NB4 (cell line): ENCODE results near the gene NEK5.

Experiments used
- MYC ChIP-seq: IDR thresholded peaks from 2 replicates; pipeline ENCODE4 v1.6.1; 2011; ENCODE audit warnings: low read depth, low read length
- POLR2A ChIP-seq: IDR thresholded peaks from 2 replicates; pipeline ENCODE4 v1.6.1; 2011; ENCODE audit warnings: mild to moderate bottlenecking; ENCODE audit not compliant: insufficient read length; ENCODE audit errors: extremely low read depth
- TF ChIP-seq, protein P1 (sequence below): IDR thresholded peaks from one replicate; pipeline ENCODE4 v1.5.1; 2012; ENCODE audit warnings: low read depth, low read length

DNA sequence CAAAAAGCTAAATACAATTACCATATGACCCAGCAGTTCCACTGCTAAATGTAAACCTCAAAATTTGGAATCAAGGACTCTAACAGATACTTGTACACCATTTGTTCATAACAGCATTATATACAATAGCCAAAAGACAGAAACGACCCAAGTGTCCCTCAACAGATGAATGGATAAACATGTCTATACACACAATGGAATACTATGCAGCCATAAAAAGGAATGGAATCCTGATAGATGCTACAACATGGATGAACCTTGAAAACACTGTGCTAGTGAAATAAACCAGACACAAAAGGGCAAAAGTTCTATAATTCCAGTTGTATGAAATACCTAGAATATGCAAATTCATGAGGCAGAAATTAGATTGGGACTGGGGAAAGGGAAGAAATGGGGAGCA, 18.4 kb upstream of the NEK5 start:
- TF ChIP-seq, protein P1, sequence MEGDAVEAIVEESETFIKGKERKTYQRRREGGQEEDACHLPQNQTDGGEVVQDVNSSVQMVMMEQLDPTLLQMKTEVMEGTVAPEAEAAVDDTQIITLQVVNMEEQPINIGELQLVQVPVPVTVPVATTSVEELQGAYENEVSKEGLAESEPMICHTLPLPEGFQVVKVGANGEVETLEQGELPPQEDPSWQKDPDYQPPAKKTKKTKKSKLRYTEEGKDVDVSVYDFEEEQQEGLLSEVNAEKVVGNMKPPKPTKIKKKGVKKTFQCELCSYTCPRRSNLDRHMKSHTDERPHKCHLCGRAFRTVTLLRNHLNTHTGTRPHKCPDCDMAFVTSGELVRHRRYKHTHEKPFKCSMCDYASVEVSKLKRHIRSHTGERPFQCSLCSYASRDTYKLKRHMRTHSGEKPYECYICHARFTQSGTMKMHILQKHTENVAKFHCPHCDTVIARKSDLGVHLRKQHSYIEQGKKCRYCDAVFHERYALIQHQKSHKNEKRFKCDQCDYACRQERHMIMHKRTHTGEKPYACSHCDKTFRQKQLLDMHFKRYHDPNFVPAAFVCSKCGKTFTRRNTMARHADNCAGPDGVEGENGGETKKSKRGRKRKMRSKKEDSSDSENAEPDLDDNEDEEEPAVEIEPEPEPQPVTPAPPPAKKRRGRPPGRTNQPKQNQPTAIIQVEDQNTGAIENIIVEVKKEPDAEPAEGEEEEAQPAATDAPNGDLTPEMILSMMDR = no peak
- TF ChIP-seq POLR2A (no peak), MYC (no peak)
